Fibroblast of villous mesenchyme (primary cell): ENCODE results near the gene SIGLEC14. TPM values are rescaled to one million over a fixed set of nuclear protein-coding genes. Genes with fewer than 3 reads are reported as not detected.
"Not testable (repeated sequence)": the region's sequence is repeated elsewhere in the genome, so short reads cannot be mapped to it uniquely, and the experiment has no call there.

Source experiments
- DNase-seq: peaks from one replicate; pipeline ENCODE4 v3.0.0-alpha.2; 2010; ENCODE audit warnings: low read depth
- H3K4me3 ChIP-seq: 2 replicates; pipeline ENCODE4 v1.5.1; 2011; ENCODE audit warnings: low read depth, mild to moderate bottlenecking, low read length
- total RNA-seq: library from RNA; depleted of rRNA; stranded (reverse); fragments of >200 nt; gene quantifications from 2 replicates; pipeline ENCODE4 v1.2.3, GENCODE V29; 2012
- TF ChIP-seq, protein P1 (sequence below): IDR thresholded peaks from 2 replicates; pipeline ENCODE4 v1.5.1; 2012; ENCODE audit warnings: low read depth, mild to moderate bottlenecking, low read length; ENCODE audit not compliant: insufficient read depth

SIGLEC14 gene, protein sequence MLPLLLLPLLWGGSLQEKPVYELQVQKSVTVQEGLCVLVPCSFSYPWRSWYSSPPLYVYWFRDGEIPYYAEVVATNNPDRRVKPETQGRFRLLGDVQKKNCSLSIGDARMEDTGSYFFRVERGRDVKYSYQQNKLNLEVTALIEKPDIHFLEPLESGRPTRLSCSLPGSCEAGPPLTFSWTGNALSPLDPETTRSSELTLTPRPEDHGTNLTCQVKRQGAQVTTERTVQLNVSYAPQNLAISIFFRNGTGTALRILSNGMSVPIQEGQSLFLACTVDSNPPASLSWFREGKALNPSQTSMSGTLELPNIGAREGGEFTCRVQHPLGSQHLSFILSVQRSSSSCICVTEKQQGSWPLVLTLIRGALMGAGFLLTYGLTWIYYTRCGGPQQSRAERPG
- total RNA-seq: not detected in 2 replicates

DNA sequence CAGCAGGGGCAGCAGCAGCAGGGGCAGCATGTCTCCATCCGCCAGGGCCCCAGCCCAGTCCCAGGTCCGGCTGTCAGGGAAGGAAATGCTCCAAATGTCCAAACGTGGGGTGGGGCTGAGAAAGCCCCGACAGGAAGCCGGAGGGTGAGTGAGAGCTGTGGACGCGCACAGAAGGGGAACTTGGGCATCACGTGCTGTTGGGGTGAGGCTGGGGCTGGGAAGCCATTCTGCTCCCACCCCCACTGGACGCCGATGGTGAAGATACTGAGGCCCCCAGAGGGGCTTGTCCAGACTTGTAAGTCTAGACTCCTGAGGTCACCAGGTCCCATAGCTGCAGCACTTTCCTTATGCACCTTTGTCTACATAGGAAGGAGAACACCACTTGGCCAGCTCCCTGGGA is at the start of gene SIGLEC14:
SIGLEC14 (minus strand) TSS at position 96 of the 400 bp plus-strand sequence; CDS start at position 30, 66 bp downstream.
- not testable (repeated sequence) for DNase-seq, H3K4me3 ChIP-seq

DNA sequence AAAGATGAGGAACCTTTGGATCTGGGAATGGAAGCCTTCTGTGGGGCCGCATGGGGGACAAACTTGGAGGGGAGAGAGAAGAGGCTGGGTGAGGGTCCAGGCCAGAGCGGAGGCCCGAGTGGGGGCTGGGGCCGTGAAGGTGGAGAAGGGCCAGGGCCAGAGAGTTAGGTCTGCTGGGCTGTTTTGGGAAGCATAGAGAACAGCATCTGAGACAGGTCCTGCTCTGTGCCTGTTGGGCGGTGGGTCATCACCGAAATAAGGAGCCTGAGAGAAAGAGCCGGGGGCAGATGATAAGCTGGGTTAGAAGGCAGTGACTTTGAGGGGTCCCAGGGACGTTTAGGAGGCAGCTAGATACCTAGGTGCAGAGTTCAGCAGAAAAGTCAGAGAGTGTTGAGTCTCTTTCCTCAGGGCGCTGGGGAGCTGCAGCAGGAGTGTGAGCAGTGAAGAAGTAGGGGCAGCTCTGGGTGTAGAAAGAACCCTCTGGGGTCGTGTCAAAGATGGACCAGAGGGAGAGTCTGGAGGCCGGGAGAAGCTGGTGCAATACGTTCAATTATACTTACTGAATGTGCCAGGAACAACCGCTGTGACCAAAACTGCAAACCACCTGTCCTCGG is 49.2 kb upstream of the SIGLEC14 start:
- no peak for DNase-seq
- TF ChIP-seq, protein P1, sequence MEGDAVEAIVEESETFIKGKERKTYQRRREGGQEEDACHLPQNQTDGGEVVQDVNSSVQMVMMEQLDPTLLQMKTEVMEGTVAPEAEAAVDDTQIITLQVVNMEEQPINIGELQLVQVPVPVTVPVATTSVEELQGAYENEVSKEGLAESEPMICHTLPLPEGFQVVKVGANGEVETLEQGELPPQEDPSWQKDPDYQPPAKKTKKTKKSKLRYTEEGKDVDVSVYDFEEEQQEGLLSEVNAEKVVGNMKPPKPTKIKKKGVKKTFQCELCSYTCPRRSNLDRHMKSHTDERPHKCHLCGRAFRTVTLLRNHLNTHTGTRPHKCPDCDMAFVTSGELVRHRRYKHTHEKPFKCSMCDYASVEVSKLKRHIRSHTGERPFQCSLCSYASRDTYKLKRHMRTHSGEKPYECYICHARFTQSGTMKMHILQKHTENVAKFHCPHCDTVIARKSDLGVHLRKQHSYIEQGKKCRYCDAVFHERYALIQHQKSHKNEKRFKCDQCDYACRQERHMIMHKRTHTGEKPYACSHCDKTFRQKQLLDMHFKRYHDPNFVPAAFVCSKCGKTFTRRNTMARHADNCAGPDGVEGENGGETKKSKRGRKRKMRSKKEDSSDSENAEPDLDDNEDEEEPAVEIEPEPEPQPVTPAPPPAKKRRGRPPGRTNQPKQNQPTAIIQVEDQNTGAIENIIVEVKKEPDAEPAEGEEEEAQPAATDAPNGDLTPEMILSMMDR: no peak
- no peak overlapping the region for H3K4me3 ChIP-seq

DNA sequence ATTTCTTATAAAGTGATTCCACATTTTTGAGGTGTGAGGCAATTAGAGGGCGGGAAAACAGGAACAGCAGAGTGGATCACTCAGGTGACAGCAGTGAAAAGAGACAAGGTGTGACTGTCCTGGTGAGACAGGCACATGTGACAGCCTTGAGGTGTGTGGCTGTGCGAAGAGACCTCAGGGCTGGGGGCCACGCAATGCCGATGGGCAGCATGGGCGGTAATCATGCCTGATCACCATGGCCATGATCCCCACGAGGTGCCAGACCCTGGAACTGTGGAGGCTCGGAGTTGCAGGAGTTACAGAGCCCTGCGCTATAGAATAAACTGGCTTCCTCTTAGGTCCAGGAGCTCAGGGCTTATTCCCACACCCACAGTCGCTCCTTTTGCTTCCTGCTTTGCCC is 48.5 kb upstream of the SIGLEC14 start:
- DNase-seq: no peak
- TF ChIP-seq, protein P1: no peak

DNA sequence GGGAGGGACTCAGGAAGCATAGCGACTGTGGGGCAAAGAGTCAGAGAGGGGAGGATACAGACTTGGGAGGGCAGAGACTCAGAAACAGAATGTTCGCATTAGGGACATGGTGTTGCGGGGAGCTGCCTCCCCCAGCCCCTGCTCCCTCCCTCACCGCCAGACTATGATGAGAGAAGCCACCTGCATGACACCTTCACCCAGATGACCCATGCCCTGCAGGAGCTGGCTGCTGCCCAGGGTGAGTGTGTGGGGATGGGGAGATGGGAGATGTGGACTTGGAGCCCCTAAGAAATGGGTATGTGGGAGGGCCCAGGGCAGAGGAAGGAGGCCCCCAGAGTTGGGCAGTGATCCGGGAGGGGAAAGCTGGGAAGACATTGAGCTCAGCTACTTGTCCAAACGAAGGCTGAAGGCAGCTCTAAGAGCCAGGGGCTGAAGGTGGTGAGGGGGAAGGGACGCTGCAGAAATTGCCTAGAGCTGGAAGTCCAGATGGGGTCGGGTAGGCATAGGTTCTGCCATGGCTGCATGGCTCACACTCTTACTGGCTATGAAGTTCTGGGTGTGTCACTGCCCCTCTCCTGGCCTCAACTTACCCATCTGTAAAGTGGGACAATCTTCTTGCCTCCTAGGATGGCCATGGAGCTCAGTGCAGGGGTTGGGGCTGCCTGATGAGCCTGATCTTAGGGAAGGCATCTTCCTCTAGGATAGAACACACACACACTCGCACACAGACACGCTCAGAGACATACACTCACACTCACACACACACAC is 47.9 kb upstream of the SIGLEC14 start:
- no peak overlapping the region for H3K4me3 ChIP-seq
- TF ChIP-seq, protein P1: no peak
- DNase-seq: no peak

More for the DNA sequence above, 48.5 kb upstream of the SIGLEC14 start:
- H3K4me3 ChIP-seq: no peak overlapping the region

DNA sequence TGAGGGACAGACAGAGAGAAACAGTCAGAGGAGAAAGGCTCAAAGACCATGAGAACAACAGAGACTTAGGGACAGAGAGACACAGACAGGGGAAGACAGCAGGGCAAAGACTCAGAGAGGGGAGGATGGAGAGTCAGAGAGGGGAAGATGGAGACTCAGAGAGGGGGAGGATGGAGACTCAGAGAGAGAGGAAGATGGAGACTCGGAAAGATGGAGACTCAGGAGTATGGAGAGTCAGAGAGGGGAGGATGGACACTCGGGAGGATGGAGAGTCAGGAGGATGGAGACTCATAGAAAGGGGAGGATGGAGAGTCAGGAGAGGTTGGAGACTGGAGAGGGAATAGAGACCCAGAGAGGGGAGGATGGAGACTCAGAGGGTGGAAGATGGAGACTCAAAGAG is 47.2 kb upstream of the SIGLEC14 start:
- TF ChIP-seq, protein P1: no peak
- H3K4me3 ChIP-seq: no peak overlapping the region
- DNase-seq: no peak

GRCh38 chr19:51693260-51693659 is 46.6 kb upstream of the SIGLEC14 start, which contains the start of gene SPACA6:
TSS of gene SPACA6 (plus strand) at chr19:51693330. CDS start at chr19:51693527, 197 bp downstream.
- TF ChIP-seq, protein P1: no peak
- peak within 1 kb of the TSS; percentile 97 for H3K4me3 ChIP-seq
- no peak for DNase-seq

DNA sequence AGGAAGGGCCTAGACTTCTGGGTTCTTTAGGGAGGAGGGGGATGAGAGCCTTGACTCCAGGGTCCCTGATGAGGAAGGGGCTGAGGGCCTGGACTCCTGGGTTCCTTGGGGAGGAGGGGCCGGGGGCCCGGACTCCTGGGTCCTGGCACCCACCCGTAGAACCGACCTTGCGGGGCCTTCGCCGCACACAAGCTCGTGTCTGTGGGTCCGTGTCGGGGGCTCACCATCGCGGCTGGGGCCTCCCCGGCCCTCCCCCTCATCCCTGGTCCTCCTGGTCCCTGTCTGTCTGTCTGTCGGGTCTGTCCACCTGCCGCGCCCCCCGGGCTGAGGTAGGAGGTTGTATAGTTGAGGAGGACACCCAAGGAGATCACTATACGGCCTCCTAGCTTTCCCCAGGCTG is 45.8 kb upstream of the SIGLEC14 start:
- H3K4me3 ChIP-seq: peak overlapping the region; percentile 97
- DNase-seq: no peak
- TF ChIP-seq, protein P1: no peak
